ENCODE data around the gene PALD1.

The PALD1 gene

DNA sequence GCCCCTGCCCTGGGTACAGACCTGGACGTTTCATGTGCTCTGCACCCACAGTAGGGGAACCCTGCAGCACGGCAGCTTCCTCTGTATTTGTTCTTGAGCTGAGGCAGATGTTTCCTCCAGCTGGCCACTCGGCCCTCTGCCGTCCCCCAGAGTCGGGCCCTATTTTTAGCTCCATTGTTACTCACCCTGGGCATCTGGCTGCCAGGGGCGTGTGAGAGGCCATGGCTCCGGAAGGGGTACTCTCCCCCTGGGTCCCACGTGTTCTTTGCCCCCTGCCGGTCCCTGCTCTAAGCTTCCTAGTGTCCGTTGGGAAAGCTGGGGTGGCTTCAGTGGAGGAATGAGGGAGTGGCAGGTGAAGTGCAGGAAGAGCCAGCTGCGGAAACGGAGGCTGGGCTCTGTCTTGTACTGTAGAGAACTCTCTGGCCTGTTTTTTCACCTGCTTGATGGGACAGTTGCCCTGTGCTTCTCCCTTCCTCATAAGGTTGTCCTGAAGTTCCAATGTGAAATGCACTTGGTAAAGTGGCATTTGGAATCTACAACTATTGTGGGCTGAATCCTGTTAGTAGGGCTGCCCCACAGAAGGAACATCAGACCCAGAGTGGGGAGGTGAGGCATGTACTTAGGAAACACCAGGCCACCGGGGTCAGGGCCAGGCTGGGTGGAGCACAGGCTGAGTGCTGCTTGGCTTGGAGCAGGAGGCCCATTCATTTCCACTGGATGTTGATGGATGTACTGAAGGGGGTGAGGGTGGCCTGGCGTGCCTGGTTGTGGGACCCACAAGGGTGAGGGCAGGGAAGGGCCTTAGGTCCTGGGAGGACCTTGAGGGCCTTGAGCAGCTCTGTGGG is 30.6 kb downstream of the PALD1 start:
- DNase-seq, result no peak

DNA sequence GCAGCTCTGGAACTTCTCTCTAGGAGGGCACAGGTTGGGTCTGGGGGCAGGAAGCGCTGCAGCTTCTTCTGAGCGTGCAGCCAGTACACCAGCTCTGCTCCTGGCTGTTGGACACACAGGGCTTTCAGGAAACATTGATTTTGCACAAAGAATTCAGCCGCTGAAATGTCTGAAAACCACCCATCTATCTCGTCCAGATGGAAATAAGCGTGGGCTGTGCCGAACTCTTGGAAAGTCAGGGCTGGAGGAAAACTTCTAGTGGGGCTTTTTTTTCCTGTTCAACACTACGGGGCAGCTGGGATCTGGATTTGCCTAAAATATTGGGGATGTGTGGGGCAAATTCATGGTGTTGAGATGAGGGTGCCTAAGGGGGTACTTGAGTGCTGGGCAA is 31.2 kb downstream of the PALD1 start:
- no peak for DNase-seq

DNA sequence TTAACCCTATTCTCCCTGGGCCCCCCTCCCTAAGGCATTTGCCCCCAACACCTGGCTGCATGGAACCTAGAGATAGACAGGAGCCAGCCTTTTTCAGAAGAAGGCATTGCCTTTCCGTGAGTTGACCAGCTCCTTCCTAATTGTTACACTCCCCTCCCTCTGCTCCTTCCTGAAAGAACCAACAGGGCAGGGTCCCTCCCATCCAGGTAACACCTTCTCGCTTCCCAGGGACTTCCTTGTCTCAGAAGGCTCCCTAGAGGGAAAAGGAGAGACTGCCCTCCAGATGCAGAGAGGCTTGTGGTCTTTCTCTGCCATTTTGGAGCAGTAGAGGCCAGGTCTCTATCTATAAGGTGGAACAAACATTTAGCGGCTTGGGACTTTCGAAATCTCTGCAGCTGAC is 31.9 kb downstream of the PALD1 start:
- DNase-seq, result no peak

DNA sequence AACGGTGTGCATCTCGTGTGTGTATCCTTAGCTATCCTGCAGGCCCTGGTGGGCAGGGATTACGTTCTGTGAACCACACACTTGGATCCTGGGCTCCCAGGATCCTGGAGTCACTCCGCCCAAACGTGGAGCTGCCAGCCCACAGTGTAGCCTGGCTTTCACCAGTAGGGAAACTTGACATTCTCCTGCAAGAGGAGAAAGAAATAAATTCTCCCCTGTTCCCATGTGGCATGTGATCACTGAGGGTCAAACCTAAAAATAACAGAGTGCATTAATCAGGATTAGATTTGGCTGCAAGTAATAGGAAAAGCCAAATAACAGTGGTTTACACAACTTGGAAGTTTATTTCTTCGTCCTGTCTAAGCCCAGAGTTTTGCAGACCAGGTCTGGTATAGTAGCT is 32.3 kb downstream of the PALD1 start:
- DNase-seq, result no peak

DNA sequence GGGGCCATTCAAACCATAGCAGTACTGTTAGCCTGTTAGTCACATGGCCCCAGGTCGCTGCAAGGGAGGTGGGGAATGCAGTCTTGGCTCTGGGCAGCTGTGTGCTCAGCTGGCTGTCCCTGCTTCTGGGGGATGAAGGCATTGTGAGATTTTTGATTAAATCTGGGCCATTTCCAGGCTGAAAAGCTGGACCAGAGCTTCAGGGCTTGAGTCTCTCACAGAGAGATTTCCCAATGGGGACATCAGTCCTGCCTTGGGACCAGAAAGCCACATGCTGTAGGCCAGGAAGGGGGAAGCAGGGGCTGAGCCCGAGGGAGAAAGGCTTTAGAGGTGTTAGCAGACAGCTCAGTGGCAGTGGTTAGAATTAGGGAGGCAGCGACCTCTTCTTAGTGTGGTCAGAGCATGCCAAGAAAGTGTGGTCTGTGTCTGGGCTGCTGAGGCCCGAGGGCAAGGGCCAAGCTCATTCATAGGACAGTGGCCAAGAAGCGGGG is 33.6 kb downstream of the PALD1 start:
- DNase-seq, result no peak

DNA sequence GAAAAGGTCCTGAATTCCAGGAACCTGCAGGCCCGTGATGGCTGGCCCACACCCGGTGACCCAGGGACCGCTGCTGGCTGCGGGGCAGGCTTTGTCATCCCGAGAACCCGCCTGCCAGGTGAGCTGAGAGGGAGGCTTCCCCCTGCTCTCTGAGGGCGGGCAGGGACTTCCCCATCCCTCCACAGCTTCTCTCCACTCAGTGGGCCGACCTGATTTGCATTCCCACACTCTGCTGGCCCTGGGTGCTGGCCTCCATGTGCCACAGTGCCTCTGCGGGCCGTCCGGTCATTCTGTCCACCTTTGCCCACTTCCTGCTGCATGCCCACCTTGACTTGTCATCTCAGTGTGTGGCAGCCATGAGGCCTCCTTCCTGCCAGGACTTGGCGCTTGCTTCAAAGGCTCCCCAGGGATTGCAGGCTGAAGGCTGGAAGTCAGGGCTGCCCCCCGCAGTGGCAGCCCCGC is 35.3 kb downstream of the PALD1 start:
- no peak for DNase-seq

DNA sequence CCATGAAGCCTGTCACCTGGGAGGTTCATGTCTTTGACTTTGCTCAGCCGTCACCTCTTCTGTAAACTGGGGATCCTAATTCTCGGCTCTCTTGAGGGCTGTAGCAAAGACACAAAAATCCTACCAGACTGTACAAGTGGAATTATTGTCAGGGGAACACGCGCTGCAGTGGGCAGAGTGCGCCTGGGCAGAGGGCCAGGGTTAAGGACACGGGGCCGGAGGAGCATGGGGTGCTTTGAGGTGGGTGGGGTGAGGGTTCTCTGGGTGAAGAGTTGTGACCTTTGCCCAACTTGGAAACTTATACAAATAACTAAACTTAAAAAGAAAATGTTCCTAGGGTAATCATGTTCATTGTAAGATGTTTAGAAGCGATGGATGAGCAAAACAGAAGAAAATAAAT is 36.0 kb downstream of the PALD1 start:
- no peak for DNase-seq

DNA sequence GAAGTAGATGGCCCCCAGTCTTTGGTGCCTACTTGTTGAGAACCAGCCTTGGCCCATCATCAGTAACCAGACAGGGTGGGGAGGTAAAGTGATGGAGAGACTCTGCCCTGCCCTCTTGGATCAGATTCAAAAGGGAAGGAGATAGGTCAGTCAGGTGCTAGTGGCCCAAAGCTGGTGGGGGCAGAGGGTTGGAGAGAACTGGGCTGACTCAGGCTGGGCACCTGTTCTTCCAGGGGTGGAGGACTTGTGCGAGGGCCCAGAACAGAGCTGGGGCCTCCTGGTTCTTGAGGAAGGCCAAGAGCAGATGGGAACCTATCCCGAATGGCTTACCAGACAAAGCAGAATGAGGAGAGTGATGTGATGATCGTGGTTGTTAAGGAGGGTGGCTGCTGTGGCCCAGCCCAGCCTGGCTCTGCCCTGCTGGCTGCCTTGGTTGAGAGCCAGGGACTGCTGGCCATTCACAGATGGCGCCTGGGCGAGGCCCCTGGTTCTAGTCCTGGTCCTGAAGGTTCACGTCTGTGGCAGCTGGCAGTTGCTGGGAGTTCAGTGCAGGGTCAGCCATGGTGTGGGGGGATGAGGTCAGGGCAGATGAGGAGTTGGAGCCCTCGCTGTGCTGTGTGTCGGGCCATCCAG is 36.6 kb downstream of the PALD1 start:
- no peak for DNase-seq

DNA sequence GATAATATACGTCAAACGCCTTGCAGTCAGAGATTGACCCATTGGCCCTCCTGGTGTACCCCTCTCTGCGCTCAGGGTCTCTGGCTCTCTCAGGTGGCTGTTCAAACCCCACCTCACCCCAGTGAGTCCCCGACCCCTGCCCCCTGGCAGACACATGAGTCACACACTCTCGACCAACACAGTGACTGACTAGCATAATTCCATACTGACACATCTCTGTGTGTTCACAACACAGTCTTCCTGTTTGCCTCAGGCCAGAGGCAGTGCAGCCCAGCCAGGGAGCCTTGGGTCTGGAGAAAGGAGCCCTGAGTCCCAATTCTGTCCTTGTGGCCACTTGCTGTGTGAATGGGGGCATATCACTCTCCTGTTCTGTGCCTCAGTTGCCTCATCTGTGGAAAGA is 40.1 kb downstream of the PALD1 start:
- DNase-seq, result no peak

DNA sequence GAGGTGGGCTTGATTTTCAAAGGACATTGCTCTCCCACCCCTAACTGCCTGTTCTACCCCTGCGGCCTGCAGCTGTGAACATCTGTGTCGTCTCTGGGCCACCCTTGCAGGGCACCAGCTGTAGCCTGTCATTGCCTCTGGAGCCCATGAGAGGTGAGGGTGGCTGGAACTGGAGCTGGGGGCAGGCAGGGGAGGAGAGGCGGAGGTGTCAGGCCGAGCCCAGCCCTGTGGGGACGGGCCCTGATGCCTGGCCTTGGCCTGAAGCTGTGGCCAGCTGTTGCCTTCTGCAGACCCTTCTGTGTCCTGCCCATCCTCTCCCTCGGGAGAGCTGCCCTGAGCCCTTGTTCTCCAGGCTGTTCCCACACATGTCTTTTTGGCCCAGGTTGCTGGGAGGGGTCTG is 44.5 kb downstream of the PALD1 start:
- DNase-seq, result no peak

DNA sequence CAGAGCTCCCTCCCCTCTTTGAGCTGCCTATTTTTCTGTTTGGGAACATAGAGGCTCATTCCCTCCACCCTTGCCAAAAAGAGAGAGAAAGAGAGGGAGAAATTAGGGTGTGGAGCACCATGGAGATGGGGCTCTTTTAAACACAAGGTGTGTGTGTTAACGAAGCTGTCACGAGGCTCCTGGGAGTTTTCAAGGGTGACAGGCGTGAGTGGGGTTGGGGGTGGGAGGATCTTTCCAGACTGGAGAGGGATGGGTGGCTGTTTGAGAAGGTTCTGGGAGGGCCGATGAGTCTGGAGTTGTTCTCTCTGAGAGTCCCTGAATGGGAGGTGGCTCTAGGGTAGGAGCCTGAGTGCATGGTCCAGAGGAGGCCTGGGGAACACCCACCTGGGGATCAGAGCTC is 45.0 kb downstream of the PALD1 start:
- DNase-seq, result no peak

DNA sequence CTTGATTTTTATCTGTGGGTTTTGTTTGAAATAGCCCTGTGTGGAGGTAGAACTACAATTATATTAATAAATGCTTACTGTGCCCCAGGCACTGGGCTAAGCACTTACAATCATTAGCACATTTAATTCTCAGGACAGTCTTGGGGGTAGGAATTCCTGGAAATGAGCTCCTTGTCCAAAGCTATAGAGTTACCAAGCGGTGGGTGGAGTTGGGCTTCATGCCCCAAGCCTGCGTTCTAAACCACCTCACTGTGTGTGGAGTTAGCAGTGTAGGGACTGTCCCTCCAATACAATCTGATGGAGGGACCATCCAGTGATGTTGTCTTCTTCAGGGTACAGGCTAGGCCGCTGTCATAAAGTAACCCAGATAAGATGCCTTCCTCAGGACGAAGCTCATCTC is 49.7 kb downstream of the PALD1 start:
- DNase-seq, result no peak

DNA sequence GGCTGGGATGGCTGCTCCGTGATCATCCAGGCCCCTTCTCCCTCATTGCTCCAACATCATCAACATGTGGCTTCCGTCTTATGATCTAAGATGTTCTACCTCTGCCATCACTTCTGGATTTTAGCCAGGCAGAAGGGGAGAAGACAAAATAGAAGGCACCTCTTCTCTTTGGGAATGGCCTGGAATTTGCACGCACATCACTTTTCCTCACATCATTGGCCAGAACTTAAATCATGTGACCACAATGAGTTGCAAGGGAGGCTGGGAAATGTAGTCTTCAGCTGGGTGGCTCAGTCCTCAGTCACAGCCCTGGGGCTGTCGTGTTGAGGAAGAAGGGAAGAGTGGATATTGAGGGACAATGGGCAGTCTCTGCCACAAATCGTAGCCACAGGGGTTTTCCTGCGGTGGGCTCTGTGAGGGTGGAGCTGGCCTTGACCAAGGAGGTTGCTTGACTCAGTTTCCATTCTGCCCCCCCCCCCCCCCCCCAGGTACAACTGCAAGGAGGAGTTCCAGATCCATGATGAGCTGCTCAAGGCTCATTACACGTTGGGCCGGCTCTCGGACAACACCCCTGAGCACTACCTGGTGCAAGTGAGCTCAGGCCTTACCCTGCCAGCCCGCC is 50.3 kb downstream of the PALD1 start:
- DNase-seq, result no peak

DNA sequence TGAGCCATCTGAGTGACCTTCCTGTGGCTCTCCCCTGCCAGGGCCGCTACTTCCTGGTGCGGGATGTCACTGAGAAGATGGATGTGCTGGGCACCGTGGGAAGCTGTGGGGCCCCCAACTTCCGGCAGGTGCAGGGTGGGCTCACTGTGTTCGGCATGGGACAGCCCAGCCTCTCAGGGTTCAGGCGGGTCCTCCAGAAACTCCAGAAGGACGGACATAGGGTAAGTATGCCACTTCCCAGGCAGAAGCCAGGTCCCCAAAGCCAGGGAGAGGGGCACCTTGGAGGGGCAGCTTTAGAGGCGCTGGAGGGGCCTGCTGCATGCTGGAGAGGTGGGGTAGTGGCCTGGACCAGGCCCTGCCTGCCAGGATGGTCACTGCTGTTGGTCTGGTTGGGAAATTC is 51.3 kb downstream of the PALD1 start:
- DNase-seq, result no peak

DNA sequence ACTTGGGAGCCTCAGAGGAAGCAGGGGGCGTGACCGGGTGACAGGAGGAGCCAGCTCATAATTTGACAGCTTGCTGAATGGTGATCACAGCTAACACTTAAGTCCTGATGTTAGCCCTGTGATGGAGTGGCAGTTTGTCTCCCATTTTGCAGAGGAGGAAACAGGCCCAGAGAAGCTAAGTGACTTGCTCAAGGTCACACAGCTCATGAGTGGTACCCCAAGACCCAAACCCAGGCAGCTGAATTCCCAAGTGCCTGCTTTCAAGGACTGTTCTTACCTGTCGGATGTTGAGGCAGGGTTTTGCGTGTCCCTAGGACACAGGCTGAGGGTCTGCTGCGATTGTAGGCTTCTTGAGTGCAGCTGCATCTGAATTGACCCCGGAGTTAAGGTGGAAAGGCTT is 51.7 kb downstream of the PALD1 start:
- no peak for DNase-seq

DNA sequence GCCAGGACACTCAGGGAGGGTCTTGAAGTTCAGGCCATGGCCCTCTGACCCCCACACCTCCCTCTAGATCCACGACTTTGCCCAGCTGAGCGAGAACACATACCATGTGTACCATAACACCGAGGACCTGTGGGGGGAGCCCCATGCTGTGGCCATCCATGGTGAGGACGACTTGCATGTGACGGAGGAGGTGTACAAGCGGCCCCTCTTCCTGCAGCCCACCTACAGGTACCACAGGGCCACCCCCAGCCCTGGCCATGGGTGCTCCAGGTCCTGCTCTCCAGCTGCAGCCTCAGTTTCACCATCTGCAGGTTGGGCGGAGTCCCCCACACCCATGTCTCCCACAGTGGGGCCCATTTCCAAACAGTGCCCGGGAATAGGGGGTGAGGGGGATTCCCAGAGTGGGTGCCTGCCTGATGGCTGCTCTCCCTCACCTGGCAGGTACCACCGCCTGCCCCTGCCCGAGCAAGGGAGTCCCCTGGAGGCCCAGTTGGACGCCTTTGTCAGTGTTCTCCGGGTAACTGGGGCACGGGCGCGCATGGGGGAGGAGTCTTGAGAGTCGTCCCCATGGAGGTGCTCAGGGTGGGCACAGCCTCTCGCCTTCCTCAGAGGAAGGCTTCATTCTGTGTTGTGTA is 54.1 kb downstream of the PALD1 start:
- no peak for DNase-seq

DNA sequence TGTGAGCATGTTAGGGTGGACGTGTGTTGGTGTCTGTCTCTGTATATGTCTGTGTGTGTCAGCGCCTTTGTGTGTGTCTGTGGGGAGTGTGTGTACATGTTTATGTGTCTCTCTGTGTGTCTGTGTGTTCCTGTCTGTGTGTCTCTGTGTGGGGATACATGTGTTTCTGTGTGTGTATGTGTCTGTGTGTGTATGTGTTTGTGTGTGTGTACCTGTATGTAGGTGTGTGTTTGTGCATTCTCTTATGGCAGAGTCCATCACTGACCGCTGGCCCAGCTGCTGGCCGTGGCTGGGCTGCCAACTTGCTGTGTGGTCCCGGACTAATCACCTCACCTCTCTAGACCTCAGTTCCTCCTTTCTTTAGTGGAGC is 54.6 kb downstream of the PALD1 start:
- no peak for DNase-seq

DNA sequence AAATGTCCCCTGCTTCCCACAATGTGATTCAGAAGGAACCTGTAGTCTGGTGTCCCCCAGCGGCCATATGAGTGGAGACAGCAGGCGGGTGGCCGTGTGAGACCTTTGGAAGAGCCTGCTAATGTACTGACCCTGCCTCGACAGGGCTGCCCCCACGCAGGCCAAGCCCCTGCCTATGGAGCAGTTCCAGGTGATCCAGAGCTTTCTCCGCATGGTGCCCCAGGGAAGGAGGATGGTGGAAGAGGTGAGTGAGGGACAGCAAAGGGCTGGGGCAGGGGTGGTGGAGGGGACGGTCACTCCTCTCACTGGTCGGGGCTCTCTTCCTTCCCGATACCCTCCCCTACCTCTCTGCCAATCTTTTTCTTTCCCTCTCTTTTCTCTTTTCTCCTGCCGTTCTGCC is 55.7 kb downstream of the PALD1 start:
- no peak for DNase-seq

DNA sequence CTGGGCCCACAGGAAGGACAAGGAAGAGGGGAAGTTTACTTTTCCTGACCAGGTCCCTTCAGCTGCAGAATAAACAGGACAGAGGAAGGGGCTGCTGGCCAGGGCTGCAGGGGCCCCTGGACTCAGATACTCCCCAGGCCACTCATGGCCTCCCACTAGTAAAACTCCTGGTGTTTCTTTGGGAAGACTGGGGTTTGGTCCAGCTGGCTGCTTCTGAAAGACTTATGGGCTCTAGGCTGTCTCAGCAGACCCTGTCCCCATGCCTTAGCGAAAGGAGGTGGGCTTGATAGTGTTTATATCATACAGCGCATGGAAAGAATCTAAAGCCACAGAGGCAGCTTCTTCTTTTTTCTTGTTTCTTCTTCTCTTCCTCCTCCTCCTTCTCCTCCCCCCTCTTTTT is 56.4 kb downstream of the PALD1 start:
- DNase-seq, result no peak

DNA sequence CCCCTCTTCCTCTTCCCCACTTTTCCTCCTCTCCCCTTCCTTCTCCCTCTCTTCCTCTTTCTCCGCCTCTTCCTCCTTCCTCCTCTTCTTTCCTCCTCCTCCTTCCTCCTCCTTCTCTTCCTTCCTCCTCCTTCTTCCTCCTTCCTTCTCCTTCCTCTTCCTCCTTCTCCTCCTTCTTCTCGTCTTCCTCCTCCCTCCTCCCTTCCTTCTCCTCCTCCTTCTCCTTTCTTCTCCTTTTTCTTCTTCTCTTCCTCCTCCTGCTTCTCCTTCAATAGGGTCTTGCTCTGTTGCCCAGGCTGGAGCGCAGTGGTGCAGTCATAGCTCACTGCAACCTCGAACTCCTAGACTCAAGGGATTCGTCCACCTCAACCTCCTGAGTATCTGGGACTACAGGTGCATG is 56.9 kb downstream of the PALD1 start:
- no peak for DNase-seq

DNA sequence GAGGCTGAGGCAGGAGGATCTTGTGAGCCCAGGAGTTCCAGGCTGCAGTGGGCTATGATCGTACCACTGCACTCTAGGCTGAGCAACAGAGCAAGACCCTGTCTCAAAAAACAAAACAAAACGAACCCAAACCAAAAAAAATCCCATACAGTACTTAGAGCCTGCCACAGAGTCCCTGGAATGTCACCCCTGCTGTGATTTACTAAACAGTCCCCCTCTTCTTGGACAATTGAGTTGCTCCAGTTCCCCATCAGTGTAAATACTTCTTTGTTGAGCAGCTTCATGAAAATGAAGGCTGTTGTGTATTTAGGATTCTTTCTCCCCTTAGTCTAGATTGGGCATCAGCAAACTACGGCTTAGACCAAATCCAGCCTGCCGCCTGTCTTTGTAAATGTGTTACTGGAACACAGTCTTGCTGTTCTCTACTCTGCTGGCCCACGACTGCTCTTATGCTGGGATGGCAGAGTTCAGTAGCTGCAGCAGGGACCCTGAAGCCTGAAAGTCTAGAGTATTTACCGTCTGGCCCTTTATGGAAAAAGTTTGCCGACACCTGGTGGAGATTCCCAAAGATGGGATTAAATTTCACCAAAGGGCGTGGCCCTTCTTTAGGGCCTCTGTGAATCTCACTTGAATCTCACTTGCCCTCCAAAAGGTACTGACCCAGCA is 57.8 kb downstream of the PALD1 start:
- DNase-seq, result no peak

DNA sequence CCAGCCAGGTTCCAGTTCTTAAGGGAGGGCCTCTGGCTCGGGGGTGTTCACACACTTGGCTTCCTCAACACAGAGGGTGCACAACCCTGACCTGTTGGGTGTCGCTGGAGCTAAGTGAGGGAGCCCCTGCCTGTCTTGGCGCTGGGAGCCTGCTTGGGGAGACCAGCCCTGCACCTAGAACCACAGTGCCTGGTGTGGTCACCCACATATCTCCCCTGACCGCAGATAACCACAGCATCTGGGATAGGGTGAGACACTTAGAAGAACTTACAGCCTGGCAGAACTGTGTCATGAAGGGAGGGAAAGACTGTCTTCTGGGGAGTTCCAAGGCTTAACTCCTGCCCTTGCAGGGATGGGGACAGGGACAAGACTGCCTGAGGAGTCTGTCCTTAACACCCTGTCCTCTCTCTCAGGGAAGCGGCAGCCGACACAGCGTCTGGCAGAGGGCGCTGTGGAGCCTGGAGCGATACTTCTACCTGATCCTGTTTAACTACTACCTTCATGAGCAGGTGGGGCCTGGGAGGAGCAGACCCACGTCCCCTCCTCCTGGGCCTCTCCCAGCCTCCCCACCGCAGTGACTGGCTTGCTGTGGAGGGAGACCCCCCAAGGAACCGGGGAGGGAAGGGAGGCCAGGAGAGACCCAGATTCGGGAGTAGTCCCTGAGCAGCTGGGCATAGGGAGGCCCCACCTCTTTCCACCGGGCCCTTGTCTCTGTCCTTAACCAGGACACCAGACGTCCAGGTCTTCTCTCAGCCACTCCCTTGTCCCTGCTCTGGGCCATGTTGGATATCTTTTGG is 59.0 kb downstream of the PALD1 start:
- no peak for DNase-seq
